HL-60/S4 treated with phorbol 12-myristate 13-acetate at 8.2 ng/mL for 4 days and 3 days (cell line): ENCODE results near the gene RUNX3.
"Not testable (repeated sequence)": the region's sequence is repeated elsewhere in the genome, so short reads cannot be mapped to it uniquely, and the experiment has no call there.

Source experiments
- in situ Hi-C: fragments of 300-500 bp; cut with MboI; formaldehyde crosslinking; loops from 2 replicates; pipeline ENCODE4 v1.15.0; 2022; ENCODE audit warnings: low sequenced_read_pairs

The RUNX3 gene

GRCh38 chr1:24891367-24891766 lies 38.7 kb downstream of the RUNX3 start:
- in situ Hi-C loops = not testable (repeated sequence)

GRCh38 chr1:24890887-24891286 lies 39.2 kb downstream of the RUNX3 start:
- in situ Hi-C loops = no loop called here

GRCh38 chr1:24888971-24889676 lies 41.0 kb downstream of the RUNX3 start:
- in situ Hi-C loops = no loop called here

GRCh38 chr1:24888061-24888970 lies 41.8 kb downstream of the RUNX3 start:
- in situ Hi-C loops = no loop called here

GRCh38 chr1:24886241-24886640 lies 43.8 kb downstream of the RUNX3 start:
- in situ Hi-C loops = no loop called here

GRCh38 chr1:24884751-24885150 lies 45.3 kb downstream of the RUNX3 start:
- in situ Hi-C loops = no loop called here

GRCh38 chr1:24881034-24881433 lies 49.0 kb downstream of the RUNX3 start:
- in situ Hi-C loops = no loop called here

- in situ Hi-C loops = no loop called here
Measured at GRCh38 chr1:24878775-24879742, 51.0 kb downstream of the RUNX3 start.

GRCh38 chr1:24878045-24878444 lies 52.0 kb downstream of the RUNX3 start:
- in situ Hi-C loops = no loop called here

- in situ Hi-C loops = no loop called here
Measured at GRCh38 chr1:24875991-24876506, 54.0 kb downstream of the RUNX3 start.

- in situ Hi-C loops = no loop called here
Measured at GRCh38 chr1:24875257-24875656, 54.8 kb downstream of the RUNX3 start.

GRCh38 chr1:24874611-24875234 lies 55.4 kb downstream of the RUNX3 start:
- in situ Hi-C loops = no loop called here

GRCh38 chr1:24874056-24874455 lies 56.0 kb downstream of the RUNX3 start:
- in situ Hi-C loops = no loop called here

GRCh38 chr1:24873148-24873547 lies 56.9 kb downstream of the RUNX3 start:
- in situ Hi-C loops = no loop called here

- in situ Hi-C loops = no loop called here
Measured at GRCh38 chr1:24872061-24872850, 57.8 kb downstream of the RUNX3 start.

- in situ Hi-C loops = no loop called here
Measured at GRCh38 chr1:24871306-24871901, 58.7 kb downstream of the RUNX3 start.

GRCh38 chr1:24870551-24871195 lies 59.4 kb downstream of the RUNX3 start:
- in situ Hi-C loops = no loop called here

GRCh38 chr1:24868016-24868875 lies 61.8 kb downstream of the RUNX3 start:
- in situ Hi-C loops = no loop called here
